ENCODE data around the gene SRPRB.

The SRPRB gene

DNA sequence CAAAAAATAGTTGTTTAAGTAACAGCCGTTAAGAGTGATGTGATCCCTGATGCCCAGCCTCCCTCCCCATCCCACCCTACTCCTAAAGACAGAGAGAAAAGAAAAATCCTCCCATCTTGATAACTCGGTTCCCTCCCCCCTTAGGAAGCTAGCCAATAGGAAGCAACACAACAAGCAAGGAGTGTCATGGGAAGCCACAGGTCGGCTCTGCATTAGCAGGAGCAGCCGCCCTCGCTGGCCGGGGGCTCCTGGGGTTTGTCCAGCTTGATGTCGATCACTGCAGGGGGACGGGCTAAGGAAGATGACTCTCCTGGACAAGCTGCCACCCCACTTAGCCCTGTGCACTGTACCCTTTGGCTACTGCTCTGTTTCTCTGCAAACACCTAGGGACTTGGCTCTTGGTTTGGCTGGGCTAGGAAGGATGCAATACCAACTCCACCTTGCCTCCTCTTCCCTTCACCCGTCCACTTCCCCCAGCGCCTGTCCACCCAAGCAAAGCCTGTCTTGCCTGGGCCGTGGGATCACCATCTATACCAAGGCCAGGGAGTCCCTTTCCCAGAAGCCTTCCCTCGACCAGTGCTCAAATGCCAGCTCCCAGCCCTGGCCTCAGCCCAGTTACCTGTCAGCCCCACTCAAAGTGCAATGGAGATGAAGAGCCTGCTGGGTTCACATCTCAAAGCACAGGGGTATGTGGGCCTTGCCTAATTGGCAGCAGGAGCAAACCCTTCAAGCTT, 23.1 kb downstream of the SRPRB start:
- no peak for DNase-seq

DNA sequence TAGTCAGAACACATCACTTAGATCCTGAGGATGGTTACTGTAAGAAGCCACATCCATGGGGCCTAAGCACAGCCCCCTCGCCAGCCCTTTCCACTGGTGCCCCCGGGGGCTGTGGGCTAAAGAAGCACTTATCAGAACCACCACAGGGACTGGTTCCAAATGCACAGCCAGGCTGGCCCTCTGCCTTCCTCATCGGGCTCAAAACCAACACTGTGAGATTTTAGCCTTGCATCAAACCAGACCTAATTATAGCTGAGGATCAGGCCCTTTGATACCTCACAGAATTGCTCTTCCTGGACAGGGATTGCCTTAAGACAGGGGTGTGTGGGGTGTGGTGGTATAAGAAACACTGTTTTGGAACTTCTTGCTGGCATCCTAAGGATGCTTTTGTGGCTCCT, 23.7 kb downstream of the SRPRB start:
- no peak for DNase-seq

DNA sequence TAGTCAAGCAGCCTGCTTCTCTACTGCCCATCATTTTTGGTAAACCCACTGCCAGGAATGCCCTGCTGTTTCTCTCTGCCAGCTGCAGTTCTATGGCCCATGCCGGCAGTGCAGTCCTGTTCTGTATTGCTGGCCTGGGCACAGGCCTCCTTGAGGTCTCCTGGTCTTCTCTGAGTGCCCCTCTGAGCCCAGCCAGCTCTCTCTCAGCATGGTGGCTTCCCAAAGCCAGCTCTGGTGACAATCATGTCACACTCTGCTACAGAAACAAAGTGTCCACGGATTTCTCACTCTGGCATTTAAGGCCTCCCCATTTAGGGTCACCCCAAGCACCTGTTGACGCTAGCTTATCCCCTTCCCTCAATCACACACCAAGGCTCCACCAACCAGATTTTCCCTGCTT, 24.5 kb downstream of the SRPRB start:
- no peak for DNase-seq

DNA sequence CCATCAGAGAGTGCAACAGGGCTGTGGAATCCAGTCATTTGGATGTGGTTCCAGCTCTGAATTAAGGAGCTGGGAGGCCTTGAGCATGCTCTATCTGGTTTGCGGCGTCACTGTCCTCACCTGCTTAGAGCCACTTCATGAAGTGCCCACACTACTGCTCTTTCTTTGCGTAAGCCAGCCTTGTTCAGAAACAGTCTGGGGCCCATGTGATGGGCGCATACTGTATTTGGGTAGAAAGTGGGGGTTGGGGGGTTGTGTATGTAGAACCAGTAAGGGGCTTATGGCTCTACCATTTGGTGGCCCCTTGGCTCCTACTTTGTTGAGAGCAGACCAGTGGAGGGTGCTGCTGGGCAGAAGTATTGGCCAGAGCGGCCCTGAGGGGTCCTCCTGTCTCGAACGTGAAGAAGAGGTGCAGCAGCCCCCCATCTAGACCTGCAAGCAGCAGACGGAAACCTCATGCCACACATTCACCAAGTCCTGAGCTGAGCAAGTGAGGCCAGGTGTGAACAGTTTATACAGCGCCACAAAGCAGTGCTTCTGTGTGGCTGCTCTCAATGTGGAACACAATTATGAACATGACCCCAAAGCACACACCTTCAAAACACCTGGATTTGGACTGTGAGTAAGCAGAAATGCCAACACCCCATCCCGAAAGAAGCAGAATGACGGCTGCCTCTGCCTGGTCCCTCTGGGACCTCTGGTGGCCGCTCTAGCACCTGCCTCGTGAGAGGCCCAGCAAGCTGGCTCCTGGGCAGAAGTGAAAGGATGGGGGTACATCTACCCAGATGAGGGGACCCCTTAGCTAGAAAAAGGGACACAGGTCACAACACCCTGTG, 26.6 kb downstream of the SRPRB start:
- DNase-seq: no peak

DNA sequence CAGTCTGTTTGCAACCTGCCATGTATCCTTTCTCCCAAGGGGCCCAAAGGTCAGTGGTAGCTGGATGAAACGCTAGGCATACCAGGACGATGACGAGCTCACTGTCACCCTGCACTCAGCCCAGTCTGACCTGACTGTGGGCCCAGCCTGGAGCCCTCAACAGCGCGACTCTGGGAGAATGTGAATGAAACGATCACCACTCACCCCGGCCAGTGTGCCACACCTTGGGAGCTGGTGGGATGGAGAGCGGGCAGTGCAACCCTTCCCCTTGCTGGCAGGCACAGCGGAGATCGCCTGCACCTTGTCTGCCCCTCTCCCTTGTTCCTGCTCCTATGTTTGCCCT, 27.2 kb downstream of the SRPRB start:
- no peak for DNase-seq

DNA sequence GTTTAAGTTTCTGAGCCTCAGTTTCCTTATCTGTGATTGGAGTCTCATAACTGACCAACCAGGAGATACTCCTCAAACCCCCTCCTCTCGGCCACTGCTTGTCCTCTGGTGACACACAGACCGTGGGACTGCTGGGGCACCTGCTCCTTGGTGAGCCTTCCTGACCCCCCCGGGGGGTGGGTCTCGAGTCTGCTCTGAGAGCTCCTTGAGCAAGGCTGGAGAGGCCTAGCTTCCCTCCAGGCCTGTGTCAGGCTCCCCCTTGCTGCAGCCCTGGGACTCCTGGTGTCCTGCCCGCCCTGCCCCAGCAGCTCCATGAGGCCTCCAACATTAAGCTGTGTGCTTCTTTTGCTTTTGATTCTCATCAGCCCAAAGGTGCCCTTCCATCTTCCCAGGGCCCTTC, 27.7 kb downstream of the SRPRB start:
- no peak for DNase-seq

DNA sequence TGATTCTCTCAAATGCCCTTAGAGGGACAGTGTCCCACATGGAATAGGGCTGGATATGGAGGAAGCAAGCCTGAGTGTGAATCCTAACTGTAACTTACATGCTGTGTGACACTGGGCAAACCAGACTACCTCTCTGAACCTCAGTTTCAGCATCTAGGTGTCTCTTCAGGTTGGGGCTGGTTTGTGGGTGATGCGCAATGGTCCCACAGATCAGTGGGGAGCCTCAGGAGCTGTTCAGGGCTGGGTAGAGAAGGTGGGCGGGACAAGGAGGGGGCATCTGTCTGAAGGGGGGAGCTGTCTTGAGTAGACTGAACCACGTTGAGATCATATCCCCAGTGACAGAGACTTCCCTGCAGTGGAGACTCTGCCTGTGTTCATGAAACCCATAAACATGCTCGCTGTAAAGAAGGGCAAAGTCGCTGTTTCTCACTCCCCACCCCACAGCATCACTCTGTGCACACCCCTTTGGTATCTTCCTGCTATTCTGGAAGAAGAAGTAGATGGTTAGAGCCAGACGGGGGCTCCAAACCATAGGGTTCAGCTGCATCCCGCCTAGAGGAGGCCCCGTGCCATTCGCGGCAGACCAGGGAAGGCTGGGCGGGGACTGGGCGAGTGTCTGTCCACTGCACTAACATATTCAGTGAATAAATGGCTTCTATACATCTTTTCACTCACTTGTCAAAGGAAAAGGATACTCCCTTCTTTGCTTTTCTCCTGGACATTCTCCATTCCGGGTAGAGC, 28.4 kb downstream of the SRPRB start:
- DNase-seq: no peak

DNA sequence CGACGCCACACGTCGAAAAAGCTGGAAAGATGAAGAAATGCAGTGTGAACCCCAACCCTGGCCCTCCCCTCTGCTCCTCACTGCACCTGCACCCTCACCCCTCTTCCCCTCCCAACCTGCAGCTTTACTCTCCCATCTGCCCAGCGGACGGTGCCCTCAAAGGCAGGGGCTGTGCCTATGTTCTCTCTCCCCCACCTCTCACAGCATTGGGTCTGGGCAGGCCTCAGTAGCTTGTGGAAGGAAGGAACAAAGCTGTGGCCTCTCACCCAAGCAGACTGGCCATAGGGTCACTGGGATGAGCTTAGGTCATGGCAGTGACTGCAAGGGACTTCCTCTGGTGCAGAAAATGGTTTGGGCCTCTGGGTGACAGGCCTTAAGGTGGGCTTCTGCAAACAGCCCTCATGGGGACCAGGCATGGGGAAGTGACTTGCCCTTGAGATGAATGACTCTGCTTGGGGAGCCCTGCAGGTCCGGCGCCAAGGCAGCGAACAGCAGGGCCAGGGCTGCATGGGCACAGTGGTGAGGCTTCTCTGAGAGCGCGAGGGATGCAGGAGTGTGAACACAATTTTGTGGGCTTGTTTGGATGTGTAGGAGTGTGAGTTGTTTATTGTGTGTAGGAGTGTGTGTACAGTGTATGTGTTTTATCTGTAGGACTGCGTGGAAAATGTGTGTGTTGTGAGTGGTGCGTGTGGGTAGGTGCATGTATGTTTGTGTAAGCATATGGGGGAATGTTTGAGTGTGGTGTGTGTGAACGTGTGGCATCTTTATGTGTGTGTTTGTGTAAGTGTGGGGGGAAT, 29.2 kb downstream of the SRPRB start:
- DNase-seq: no peak

DNA sequence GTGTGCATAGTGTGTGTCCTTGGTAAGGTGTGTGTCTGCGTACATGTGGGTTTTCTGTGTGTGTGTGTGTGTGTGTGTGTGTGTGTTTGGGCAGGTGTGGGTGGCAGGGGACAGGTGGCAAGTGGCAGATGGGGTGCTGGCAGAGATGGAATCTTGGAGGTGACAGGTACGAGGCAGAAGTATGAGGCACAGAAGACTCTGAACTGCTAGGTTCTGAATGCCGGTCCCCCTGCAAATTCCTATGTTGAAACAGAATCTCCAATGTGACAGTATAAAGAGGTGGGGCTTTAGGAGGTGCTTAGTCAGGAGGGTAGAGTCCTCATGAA, 29.8 kb downstream of the SRPRB start:
- no peak for DNase-seq

DNA sequence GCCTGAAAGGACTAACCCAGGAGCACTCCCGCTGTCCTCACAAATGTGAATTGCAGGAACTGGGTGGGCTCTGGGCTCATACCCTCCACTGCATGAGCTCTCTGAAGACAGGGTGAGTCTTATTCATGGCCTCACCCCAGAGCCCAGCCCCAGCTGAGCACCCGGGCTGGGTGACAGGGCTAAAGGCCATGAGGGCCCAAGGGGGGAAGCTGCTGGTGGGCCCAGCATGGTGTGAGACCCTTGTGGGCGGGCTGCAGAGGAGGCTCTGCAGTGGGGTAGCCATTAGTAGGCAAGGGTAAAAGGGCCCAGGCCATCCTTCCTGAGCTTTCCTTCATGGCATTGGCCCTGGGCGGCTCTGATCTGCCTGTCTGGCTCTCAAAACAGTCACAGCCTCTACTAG, 30.3 kb downstream of the SRPRB start:
- DNase-seq: no peak

DNA sequence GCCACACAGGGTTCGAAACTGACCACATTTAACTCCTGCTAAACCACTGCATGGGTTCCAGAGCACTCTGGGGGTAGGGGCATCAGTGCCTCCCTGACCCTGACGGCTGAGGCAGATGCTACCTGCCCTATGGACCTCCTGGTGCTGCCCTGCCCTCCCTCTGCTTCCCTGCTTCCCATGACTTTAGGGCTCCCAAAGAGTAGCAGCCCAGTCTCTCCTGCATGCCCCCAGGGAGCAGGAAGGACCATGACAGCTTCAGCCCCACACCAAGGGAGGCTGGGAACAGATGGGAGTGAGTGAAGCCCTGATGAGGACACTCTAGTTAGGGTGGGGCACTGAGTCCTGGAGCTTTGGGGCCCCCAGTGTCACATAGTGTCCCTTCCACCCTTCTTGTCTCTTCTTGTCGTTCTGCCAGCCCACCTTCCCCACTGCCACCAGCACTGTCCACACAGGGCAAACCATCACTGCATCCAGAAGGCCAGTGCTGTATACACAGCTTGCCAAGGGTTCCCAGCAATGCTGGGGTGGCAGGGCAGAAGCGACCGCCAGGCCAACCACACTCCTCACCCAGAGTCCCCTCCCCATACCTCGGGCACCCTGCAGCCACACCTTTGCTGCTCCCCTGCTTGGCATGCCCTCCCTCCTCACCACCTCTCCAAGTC, 31.0 kb downstream of the SRPRB start:
- no peak for DNase-seq

DNA sequence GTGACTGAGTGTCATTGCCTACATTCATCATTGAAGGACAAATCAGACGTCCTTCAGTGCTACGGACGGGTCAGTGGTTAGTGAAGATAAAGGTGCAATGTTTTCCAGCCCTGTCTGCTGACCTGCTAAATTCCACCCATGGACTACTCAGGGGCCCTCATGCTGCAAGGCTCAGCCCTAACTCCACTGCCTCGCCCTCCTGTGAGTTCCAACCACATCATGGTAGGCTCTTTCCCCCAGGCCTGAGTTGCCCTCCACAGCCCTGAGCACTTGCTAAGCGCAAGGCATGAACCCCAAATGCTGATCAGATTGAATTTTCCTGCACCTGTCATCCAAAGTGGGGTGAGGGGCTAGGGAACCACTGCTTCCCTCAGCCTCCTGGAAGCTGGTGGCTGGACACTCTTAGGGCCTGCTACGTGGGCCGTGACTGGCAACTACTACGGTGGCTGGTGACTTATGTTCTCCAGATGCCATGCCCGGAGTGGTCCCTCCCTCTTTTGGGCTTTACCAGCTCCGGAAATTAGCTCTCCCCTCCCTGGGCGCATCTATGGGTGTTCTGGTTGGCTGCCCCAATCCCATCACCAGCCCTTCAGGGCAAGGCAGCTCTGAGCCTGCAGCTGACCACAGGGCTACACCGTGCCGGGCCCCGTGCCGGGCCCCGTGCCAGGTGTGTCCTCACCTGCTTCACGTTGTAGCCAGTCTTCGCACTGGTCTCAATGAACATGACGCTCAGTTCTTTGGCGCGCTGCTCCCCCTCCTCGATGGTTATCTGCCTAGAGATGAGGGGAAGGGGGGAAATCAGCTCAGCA, 32.1 kb downstream of the SRPRB start:
- no peak for DNase-seq

DNA sequence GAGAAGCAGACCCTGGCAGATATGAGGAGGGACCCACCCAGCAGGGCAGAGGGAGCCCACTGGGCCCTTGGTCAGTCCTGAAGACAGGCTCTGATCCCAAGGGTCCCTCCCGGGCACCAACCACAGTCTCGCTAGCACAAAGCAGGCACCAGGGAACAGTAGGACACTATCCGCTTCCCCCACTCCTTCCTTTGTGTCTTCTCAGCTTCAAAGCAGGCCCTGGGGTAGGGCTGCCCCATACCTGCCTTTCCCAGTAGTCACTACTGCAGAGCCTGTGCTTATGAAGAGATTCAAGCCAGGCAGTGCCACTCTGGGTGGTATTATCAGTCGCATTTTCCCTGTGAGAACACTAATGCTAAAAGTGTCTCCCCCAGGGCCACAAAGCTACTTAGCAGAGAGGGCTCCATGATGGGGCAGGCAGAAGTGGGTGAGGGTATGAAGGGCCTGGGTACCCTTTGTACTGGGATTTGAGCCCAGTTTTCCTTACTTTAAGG, 32.7 kb downstream of the SRPRB start:
- DNase-seq: no peak

DNA sequence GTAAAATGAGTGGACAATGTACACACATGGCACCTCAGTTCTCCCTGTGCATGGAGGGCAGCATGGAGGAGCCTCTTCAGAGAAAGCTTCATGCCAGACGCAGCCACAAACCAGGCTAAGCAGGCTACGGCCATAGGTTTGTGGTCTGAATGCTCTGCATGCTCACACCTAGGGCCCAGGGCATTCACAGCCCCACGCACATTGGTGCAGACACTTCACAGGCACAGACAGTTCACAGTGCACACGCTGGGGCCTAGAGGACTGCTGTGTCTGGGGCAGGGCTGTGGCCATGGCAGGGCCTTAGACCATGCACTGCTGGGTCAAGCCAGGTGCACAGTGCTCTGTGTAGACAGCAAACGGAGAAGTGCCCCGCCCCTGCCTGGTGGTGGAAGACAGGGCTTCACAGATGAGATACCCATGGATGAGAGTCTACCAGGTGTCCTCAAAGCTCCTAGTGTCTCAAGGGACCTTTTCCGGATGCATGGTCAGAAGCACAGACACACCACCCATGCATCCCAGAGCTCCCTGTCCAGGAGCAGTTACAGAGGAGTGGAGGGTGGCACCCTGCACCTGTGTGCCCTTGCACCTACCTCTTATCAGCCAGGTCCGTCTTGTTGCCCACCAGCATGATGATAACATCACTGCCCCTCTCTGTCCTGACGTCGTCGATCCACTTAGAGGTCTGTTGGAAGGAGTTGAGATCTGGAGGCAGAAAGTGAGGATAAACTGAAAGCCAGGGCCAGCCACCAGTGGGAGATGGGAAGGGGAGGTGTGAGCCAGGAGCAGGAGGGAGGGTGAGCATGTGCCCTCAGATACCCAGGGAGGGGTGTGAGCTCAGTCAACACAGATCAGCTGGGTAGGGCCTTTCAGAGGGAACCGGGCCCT, 33.5 kb downstream of the SRPRB start:
- DNase-seq: no peak

DNA sequence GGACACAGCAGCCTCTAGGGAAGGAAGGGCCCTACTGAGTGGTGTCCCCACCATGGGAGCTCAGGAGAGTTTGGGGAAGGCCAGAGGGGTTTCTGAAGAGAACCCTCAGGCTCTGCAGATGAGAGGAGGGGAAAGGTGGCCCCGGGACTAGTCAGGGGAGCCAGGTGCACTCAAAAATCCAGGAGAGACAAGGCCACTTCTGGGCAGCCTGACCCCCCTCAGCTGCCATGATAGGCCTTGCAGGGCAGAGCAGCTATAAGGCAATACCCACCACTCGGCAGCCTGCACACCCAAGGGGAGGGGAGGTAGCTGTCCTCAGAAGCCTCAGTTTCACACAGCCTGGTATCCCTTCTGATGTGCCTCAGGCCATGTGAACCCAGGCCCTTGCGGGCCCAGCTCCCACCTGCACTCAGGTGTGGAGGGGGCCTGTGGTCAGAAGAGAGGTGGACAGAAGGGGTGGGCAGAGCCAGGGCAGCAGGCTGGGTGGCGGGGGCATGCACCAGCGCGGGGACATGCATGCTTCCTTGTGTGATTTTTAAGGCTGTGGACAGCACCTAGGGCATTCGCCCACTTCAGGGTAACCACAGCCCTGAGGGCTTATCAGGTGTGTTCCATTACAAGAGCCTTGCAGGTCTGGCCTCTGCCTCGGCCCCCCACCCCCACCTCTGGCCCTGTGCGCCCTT, 34.6 kb downstream of the SRPRB start:
- DNase-seq: no peak

DNA sequence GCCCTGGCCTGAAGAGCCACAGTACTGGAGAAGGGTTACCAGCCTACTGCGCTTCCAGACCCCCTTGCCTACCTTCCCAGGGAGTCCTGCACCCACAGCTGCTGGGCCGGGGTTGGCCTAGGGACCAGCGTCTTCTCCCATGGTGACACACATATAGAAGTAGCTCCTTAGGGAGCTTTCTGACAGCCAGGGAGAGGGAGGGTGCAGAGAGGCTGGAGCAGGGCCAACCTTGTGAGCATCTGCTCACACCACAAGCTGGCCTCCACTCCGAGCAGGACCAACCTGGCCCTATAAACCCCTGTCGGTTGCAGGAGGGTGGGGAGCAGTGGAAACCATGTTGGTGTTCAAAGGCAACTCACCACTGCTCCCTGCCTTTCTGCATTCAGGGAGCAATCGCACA, 35.2 kb downstream of the SRPRB start:
- DNase-seq: no peak

DNA sequence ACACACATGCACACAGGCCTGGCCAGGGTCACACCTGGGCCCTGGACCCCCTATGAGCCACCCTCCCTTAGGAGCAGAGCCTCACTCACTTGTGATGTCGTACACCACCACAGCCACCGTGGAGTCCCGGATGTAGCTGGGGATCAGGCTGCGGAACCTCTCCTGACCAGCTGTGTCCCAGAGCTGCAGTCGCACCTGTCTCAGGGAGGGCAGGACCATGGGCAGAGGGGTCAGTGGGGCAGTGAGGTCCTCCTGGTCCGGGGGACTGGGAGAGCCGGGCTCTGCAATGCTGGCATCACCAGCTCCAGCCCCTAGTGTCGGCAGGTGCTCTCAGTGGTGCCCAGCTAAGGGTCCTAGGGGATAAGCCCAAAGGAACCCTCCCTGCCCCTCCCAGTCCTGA, 35.6 kb downstream of the SRPRB start:
- no peak for DNase-seq

DNA sequence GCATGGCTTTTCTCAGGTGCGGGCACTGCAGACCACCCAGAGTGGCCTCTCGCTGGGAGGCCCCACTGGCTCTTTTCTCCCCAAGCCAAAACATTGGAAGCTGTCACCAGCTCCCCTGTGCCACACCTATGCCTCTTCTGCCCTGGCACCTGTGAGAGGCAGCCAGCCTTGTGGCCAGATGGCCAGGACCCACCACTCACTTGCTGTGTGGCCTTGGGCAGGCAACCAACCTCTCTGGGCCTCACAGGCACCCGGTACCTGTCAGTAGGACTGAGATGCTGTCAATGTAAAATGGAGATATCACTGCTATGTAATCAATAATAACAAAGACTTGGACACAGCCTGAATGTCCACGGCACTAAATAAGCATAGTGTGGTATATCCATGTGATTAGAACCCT, 36.5 kb downstream of the SRPRB start:
- DNase-seq: no peak

DNA sequence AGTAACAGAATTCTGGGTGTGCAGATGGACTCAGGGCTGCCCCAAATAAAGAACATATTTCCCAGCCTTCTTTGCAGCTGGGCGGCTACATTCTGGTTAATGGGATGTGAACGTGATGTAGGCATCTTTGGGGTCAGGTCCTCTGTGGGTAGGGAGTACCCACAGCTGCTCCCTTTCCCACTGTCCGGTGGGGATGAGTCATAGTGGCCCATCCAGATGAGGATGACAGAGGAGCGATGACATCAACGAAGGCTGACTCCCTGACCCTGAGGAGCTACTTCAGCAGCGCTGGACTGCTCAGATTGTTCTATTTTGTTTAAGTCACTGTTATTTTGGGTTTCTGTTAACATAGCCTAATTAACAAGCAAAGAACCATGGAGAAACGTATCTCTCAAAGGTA, 38.0 kb downstream of the SRPRB start:
- DNase-seq: no peak

DNA sequence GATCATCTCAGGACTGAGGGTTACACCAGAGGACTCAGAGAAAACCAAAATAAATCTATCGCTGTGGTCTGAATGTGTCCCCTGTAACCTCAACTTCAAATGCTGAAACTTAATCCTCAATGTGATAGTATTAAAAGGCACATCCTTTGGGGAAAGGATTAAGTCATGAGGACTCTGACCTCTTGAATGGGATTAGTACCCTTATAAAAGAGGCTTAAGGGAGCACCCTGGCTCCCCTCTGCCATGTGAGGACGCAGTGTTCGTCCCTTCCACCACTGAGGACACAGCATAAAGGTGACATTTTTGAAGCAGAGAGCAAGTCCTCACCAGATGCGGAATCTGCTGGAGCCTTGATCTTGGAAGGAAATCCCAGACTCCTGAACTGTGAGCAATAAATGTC, 39.5 kb downstream of the SRPRB start:
- no peak for DNase-seq
